Brain pericyte (primary cell): ENCODE results near the gene CCDC83.
A peak's percentile ranks its signal among the peaks of the same experiment; 100 is the strongest.
"Not testable (repeated sequence)": the region's sequence is repeated elsewhere in the genome, so short reads cannot be mapped to it uniquely, and the experiment has no call there.

Experiments used
- DNase-seq: peaks from one replicate; pipeline ENCODE4 v3.0.0-alpha.2; 2012; ENCODE audit warnings: low read depth, low spot score

Gene CCDC83

DNA sequence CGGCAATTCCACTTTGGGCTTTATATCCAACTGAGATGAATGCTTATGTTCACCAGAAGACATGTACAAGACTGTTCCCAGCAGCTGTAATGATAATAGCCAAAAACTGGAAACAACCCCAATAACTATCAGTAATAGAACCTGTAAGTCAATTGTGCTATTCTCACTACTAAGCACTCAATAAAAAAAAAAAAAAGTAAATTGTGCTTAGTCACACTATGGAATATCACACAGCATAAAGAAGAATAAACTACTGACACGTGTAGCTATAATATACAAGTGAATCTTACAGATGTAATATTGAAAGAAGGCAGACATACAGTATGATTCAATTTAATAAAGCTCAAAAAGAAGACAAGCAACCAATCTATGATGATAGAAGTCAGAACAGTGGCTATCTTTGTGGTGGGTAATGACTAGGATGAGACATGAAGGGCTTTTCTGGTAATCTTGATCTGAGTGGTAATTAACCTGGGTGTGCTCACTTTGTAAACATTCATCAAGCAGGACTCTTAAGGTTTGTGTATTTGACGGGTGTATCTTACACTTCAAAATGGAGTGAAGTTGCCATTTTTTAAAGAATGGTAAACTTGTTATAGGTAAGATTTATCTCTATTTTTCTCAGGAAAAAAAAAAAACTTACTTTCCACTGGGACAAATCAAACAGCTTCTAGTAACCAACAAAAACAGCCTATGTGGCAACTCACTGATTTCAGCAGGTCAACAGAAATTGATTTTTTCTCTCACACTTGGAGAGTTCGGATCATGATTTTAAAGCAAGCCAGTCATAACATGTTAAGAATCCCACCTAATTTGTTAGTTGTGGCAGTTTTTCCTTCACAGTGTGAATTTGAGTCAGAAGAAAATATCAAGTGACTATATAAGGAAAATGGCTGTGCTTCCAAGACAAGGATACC is 84.2 kb downstream of the CCDC83 start:
- no peak for DNase-seq

- DNase-seq, result no peak
Observed at GRCh38 chr11:85941380-85941973, 86.3 kb downstream of the CCDC83 start.

- DNase-seq, result no peak
Observed at GRCh38 chr11:85945296-85945695, 90.1 kb downstream of the CCDC83 start.

GRCh38 chr11:85945788-85946187 is 90.6 kb downstream of the CCDC83 start:
- DNase-seq, result no peak

DNA sequence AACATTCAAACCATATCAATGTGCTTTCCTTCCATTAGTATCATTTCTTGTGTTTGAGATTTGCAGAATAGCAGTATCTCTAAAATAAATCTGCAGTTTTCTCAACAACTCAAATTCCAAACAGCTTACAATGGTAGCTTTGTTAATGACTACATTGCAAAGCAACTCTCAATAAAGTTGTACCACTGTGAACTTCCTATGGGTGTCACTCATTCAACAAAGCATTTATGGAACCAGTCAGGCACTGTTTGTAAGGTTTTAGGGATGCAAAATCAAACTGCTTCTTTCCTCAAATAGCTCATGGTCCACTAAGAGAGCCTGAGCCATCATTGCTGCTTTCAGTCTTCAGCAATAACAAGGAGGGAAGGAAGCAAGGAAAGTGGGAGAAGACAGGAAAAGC is 91.0 kb downstream of the CCDC83 start:
- DNase-seq, result no peak

GRCh38 chr11:85947431-85948272 is 92.5 kb downstream of the CCDC83 start:
- DNase-seq, result peak; percentile 43

GRCh38 chr11:85948884-85949283 is 93.7 kb downstream of the CCDC83 start:
- no peak for DNase-seq

DNA sequence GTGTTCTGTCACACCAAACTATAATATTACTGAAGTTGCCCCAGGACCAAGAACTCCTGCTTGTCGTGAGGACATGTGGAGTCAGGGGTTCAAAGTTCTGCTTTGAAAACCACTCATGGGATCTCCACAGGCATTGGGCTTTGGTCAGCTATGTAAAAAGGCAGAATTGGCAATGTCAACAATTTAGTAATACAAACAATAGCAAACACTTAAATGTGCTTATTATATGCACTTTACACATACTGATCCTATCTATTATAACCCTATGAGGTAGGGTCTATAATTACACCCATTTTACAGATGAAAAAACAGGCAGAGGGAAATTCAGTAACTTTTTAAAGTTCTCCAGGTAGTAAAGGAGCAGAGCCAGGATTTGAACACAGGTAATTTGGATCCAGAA is 94.6 kb downstream of the CCDC83 start:
- no peak for DNase-seq

DNA sequence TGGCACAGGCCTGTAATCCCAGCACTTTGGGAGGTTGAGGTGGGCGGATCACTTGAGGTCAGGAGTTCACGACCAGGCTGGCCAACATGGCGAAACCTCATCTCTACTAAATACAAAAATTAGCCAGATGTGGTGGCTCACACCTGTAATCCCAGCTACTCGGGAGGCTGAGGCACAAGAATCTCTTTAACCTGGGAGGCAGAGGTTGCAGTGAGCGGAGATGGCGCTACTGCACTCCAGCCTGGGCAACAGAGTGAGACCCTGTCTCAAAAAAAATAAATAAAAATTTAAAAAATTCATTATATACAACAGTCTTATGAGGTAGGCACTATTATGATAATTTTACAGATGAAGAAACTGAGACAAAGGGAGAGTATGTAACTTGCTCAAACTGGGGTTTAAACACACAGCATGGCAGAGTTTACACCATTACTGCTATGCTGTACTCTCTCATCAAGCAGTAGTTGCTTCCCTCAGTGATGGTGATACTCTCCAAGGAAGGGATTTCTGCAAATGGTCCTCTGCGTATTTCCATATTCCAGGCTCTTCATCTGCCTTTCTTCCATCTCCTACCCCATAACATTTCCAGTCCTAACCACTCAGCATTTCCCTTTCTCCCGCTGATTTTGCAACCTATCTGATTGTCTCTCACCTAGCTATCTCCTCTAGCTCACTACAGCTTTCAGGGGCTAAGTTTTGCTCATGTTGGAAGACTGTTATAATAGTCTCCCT is 95.3 kb downstream of the CCDC83 start:
- DNase-seq, result no peak

GRCh38 chr11:85951049-85951405 is 95.8 kb downstream of the CCDC83 start:
- DNase-seq, result no peak

- no peak for DNase-seq
Observed at GRCh38 chr11:85951428-85952107, 96.4 kb downstream of the CCDC83 start.

DNA sequence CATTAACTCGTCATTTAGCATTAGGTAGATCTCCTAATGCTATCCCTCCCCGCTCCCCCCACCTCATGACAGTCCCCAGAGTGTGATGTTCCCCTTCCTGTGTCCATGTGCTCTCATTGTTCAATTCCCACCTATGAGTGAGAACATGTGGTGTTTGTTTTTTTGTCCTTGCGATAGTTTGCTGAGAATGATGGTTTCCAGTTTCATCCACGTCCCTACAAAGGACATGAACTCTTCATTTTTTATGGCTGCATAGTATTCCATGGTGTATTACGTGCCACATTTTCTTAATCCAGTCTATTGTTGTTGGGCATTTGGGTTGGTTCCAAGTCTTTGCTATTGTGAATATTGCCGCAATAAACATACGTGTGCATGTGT is 96.9 kb downstream of the CCDC83 start:
- DNase-seq, result not testable (repeated sequence)

DNA sequence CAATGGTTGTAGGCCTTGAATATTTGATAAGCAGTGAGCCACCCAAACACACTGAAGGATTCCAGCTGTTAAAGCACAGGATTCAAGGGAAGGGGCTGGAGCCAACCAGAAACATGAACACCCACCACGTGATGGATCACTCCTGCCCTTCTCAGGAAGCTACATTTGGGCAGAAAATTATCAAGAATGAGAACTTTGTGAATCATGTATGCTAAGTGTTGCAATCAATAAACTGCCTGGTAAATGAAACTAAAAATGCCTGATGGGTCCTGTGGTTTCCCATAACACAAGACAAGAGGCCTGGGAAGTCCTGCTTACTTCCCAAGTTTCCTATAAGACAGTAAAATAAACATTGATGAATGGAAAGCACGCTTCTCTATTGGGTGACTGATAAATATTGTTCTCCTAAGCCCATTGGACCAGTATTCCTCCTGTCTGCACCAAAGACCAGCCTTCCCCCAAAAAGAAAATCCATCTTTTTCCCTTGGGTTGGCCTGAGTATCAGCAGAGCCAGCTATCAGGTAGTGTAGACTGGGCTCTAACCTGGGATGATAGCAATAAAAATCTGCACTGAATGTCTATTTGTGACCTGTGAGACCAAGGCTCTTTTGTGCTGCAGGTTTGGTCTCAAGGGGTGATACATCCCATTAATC is 98.4 kb downstream of the CCDC83 start:
- DNase-seq, result no peak

DNA sequence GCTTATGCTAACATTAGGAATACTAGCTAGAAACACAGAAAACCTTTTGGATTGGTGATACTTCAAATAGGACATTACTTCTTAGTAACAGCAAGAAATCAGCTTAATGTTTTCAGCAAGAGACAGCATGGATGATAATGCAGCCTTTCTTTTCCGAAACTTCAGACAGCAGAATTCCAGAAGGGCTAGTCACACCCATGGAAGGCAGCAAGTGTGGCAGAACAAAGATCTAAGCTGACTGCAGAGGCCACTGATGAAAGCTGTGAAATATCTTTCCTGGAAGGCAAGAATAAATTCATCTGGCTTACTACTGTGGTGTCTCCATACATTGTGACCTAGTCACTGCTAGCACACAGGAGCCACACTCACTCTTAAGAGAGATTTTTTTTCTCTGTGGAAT is 100.3 kb downstream of the CCDC83 start:
- no peak for DNase-seq

GRCh38 chr11:85960678-85961077 is 105.5 kb downstream of the CCDC83 start:
- no peak for DNase-seq

DNA sequence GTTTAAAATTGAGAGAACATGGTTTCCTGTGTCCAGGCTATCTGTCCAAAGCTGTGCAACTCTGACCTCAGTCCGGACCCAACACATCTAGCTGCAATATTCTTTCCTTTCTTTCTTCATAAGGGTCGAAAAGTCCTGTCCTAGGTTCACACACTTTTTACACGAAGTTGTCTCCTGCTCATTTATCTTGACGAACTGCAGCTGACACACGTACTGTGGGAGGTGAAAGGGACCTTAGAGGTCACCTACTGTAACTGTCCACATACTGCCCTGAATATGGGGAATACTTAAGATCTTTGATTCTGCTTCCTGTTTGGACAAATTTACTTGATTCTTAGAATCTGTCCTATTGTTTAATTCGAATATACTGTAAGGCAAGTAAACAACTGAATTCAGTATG is 105.9 kb downstream of the CCDC83 start:
- DNase-seq, result no peak

DNA sequence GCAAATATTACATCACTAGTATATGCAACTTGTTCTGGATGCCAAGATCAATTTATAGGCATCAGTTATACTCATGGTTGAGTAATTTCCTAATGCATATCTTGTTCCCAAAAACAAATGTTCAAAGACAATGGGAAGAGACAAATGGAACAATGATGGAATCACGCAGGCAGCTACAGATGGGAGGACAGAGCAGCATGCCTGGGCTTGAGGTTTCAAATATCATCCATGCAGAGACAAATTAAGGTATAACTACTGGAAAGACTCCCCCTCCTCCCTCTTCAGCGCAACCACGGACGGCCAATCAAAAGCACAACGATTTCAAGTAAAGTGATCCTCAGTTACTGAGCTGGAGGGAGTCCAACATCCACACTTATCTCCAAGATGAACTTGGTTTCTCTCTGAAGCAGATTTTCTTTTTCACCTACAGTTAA is 106.8 kb downstream of the CCDC83 start:
- DNase-seq, result no peak

- no peak for DNase-seq
Observed at GRCh38 chr11:85965202-85965601, 110.0 kb downstream of the CCDC83 start.

- DNase-seq, result no peak
Observed at GRCh38 chr11:85967457-85967856, 112.3 kb downstream of the CCDC83 start.
